ENCODE results near the gene WWTR1. TPM values are rescaled to one million over a fixed set of nuclear protein-coding genes. Genes with fewer than 3 reads are reported as not detected.

WWTR1 gene
- total and polyA plus RNA-seq, 2 experiments from 2014 or later: 25.1 to 26.2 TPM

DNA sequence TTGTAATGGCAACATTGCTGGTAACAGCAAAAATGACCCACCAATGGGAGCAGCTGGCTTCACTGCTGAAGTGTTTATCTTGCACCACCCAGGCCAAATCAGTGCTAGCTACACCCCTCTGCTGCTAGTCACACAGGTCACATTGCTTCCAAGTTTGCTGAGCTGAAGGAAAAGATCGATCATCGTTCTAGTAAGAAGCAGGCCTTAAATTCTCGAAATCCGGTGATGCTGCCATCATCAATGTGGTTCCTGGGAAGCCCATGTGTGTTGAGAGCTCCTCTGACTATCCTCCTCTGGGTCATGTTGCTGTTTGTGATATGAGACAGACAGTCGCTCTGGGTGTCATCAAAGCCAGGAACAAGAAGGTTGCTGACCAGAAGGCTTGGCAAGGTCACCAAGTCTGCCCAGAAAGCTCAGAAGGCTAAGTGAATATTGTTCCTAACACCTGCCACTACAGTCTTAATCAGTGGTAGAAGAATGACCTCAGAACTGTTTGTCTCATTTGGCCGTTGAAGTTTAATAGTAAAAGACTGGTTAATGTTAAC is 162.2 kb downstream of the WWTR1 start (continued):
- TF ChIP-seq, protein P1, sequence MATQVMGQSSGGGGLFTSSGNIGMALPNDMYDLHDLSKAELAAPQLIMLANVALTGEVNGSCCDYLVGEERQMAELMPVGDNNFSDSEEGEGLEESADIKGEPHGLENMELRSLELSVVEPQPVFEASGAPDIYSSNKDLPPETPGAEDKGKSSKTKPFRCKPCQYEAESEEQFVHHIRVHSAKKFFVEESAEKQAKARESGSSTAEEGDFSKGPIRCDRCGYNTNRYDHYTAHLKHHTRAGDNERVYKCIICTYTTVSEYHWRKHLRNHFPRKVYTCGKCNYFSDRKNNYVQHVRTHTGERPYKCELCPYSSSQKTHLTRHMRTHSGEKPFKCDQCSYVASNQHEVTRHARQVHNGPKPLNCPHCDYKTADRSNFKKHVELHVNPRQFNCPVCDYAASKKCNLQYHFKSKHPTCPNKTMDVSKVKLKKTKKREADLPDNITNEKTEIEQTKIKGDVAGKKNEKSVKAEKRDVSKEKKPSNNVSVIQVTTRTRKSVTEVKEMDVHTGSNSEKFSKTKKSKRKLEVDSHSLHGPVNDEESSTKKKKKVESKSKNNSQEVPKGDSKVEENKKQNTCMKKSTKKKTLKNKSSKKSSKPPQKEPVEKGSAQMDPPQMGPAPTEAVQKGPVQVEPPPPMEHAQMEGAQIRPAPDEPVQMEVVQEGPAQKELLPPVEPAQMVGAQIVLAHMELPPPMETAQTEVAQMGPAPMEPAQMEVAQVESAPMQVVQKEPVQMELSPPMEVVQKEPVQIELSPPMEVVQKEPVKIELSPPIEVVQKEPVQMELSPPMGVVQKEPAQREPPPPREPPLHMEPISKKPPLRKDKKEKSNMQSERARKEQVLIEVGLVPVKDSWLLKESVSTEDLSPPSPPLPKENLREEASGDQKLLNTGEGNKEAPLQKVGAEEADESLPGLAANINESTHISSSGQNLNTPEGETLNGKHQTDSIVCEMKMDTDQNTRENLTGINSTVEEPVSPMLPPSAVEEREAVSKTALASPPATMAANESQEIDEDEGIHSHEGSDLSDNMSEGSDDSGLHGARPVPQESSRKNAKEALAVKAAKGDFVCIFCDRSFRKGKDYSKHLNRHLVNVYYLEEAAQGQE (IDR thresholded peaks at IDR 0.05; ENCODE audit: unreplicated experiment): no peak
- TF ChIP-seq, protein P2, sequence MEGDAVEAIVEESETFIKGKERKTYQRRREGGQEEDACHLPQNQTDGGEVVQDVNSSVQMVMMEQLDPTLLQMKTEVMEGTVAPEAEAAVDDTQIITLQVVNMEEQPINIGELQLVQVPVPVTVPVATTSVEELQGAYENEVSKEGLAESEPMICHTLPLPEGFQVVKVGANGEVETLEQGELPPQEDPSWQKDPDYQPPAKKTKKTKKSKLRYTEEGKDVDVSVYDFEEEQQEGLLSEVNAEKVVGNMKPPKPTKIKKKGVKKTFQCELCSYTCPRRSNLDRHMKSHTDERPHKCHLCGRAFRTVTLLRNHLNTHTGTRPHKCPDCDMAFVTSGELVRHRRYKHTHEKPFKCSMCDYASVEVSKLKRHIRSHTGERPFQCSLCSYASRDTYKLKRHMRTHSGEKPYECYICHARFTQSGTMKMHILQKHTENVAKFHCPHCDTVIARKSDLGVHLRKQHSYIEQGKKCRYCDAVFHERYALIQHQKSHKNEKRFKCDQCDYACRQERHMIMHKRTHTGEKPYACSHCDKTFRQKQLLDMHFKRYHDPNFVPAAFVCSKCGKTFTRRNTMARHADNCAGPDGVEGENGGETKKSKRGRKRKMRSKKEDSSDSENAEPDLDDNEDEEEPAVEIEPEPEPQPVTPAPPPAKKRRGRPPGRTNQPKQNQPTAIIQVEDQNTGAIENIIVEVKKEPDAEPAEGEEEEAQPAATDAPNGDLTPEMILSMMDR (conservative IDR thresholded peaks at IDR 0.05; ENCODE audit: low read depth in 2 of 2): no peak

DNA sequence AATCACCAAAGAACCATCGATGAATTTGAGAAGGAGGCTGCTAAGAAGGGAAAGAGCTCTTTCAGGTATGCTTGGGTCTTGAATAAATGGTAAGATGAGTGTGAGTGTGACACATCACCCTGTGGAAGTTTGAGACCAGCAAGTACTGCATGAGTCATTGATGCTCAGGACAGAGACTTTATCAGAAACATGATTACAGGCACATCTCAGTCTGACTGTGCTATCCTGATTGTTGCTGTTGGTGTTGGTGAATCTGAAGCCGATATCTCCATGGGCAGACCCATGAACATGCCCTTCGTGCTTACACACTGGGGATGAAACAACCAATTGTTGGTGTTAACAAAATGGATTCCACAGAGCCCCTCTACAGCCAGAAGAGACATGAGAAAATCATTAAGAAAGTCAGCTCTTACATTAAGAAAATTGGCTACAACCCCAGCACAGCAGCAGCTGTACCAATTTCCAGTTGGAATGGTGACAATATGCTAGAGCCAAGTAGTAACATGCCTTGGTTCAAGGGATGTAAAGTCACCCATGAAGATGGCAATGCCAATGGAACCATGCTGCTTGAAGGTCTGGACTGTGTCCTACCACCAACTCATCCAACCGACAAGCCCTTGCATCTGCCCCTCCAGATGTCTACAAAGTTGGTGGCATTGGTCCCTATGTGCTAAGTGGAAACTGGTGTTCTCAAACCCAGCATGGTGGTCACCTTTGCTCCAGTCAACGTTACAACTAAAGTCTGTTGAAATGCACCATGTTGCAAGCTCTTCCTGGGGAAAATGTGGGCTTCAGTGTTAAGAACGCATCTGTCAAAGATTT is 162.9 kb downstream of the WWTR1 start:
- Histone ChIP-seq H2AFZ (no peak overlapping the region), H4K20me1 (replicated peaks; ENCODE audit: insufficient read depth) (no peaks in the 10 kb centered on the region), H3K27me3 (ENCODE audit: insufficient read depth) (no peaks in the 10 kb centered on the region), H3K36me3 (ENCODE audit: insufficient read depth) (no peaks in the 10 kb centered on the region), H3K4me1 (ENCODE audit: insufficient read depth) (no peaks in the 10 kb centered on the region), H3K79me2 (replicated peaks; ENCODE audit: insufficient read depth) (no peaks in the 10 kb centered on the region), H3K27ac (ENCODE audit: low read depth) (no peak overlapping the region), H3K4me2 (no peak overlapping the region), H3K9me2 (ENCODE audit: insufficient read depth) (0 out of 2 replicates have a peak, but pooled peaks cover 6% of the 10 kb centered on the region), H3K4me3 (no peak overlapping the region), H3F3A (replicated peaks; ENCODE audit: low read depth) (no peaks in the 10 kb centered on the region)
- DNase-seq (ENCODE audit: low spot score) (no peak), ATAC-seq (no peak)
- H3K4me1 Mint-ChIP-seq: peaks cover 8% of the 10 kb centered on the region
- peaks cover 5% of the 10 kb centered on the region for H3K27me3 Mint-ChIP-seq (ENCODE audit: insufficient read depth, low read depth, poor library complexity)
- TF ChIP-seq POLR2AphosphoS5 (IDR thresholded peaks at IDR 0.05; ENCODE audit: low read depth) (no peak), CREB1 (CRISPR knock-in tag; IDR thresholded peaks at IDR 0.05; ENCODE audit: low read depth) (no peak), JUNB (IDR thresholded peaks at IDR 0.05; ENCODE audit: unreplicated experiment) (no peak), ZNF331 (CRISPR knock-in tag; IDR thresholded peaks at IDR 0.05; ENCODE audit: low read depth) (no peak), NANOG (IDR thresholded peaks at IDR 0.05; ENCODE audit: borderline replicate concordance) (no peak)
- TF ChIP-seq, protein P2 (conservative IDR thresholded peaks at IDR 0.05; ENCODE audit: low read depth in 2 of 2): no peak
- TF ChIP-seq, protein P1 (IDR thresholded peaks at IDR 0.05; ENCODE audit: unreplicated experiment): no peak
- TF ChIP-seq, protein P3, sequence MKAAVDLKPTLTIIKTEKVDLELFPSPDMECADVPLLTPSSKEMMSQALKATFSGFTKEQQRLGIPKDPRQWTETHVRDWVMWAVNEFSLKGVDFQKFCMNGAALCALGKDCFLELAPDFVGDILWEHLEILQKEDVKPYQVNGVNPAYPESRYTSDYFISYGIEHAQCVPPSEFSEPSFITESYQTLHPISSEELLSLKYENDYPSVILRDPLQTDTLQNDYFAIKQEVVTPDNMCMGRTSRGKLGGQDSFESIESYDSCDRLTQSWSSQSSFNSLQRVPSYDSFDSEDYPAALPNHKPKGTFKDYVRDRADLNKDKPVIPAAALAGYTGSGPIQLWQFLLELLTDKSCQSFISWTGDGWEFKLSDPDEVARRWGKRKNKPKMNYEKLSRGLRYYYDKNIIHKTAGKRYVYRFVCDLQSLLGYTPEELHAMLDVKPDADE (IDR thresholded peaks at IDR 0.05): no peak
- H3K36me3 Mint-ChIP-seq (ENCODE audit: low read depth): no peaks in the 10 kb centered on the region
- H3K4me3 Mint-ChIP-seq: no peak overlapping the region
- H3K9me3 Mint-ChIP-seq: no peaks in the 10 kb centered on the region
- H3K27ac Mint-ChIP-seq: no peak overlapping the region

Data from GM23338 (cell line).